HL-60 (cell line): ENCODE results near the gene SHANK2.

Source experiments
- GABPA ChIP-seq: IDR thresholded peaks from 2 replicates; pipeline ENCODE4 v1.6.1; 2012; ENCODE audit warnings: low read depth
- POLR2AphosphoS5 ChIP-seq: IDR thresholded peaks from 2 replicates; pipeline ENCODE4 v1.6.1; 2012; ENCODE audit warnings: low read depth
- SPI1 ChIP-seq: IDR thresholded peaks from 2 replicates; pipeline ENCODE4 v1.6.1; 2012; ENCODE audit warnings: low read depth, mild to moderate bottlenecking, borderline replicate concordance
- TF ChIP-seq, protein P1 (sequence below): IDR thresholded peaks from one replicate; pipeline ENCODE4 v1.5.1; 2011; ENCODE audit warnings: low read length, control low read depth, inconsistent platforms; ENCODE audit not compliant: insufficient read depth
- TF ChIP-seq, protein P2 (sequence below): IDR thresholded peaks from 2 replicates; pipeline ENCODE4 v1.6.1; 2012; ENCODE audit warnings: low read depth; ENCODE audit not compliant: insufficient replicate concordance

DNA sequence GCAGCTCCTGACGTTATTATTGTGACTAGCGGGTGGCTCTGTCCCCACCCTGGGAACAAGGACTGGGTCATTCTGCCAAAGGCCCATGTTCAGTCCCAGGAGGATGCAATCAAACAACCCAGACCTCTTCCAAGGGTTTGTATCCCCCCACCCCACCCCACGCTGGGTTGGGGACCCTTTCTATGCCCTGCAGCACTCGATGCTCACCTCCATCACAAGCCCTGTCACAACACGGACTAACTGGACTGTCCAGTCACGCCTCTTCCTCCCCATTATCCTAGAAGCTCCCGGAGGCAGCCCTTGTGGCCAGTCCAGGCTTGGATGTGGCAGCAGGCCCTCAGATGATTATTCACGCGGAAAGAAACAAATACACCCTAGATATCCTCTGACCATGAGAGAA lies 3.7 kb downstream of the SHANK2 start:
- TF ChIP-seq POLR2AphosphoS5 (no peak), GABPA (no peak), SPI1 (no peak)
- TF ChIP-seq, protein P1, sequence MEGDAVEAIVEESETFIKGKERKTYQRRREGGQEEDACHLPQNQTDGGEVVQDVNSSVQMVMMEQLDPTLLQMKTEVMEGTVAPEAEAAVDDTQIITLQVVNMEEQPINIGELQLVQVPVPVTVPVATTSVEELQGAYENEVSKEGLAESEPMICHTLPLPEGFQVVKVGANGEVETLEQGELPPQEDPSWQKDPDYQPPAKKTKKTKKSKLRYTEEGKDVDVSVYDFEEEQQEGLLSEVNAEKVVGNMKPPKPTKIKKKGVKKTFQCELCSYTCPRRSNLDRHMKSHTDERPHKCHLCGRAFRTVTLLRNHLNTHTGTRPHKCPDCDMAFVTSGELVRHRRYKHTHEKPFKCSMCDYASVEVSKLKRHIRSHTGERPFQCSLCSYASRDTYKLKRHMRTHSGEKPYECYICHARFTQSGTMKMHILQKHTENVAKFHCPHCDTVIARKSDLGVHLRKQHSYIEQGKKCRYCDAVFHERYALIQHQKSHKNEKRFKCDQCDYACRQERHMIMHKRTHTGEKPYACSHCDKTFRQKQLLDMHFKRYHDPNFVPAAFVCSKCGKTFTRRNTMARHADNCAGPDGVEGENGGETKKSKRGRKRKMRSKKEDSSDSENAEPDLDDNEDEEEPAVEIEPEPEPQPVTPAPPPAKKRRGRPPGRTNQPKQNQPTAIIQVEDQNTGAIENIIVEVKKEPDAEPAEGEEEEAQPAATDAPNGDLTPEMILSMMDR: no peak
- TF ChIP-seq, protein P2, sequence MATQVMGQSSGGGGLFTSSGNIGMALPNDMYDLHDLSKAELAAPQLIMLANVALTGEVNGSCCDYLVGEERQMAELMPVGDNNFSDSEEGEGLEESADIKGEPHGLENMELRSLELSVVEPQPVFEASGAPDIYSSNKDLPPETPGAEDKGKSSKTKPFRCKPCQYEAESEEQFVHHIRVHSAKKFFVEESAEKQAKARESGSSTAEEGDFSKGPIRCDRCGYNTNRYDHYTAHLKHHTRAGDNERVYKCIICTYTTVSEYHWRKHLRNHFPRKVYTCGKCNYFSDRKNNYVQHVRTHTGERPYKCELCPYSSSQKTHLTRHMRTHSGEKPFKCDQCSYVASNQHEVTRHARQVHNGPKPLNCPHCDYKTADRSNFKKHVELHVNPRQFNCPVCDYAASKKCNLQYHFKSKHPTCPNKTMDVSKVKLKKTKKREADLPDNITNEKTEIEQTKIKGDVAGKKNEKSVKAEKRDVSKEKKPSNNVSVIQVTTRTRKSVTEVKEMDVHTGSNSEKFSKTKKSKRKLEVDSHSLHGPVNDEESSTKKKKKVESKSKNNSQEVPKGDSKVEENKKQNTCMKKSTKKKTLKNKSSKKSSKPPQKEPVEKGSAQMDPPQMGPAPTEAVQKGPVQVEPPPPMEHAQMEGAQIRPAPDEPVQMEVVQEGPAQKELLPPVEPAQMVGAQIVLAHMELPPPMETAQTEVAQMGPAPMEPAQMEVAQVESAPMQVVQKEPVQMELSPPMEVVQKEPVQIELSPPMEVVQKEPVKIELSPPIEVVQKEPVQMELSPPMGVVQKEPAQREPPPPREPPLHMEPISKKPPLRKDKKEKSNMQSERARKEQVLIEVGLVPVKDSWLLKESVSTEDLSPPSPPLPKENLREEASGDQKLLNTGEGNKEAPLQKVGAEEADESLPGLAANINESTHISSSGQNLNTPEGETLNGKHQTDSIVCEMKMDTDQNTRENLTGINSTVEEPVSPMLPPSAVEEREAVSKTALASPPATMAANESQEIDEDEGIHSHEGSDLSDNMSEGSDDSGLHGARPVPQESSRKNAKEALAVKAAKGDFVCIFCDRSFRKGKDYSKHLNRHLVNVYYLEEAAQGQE: no peak
